ENCODE results near the gene SGF29.

DNA sequence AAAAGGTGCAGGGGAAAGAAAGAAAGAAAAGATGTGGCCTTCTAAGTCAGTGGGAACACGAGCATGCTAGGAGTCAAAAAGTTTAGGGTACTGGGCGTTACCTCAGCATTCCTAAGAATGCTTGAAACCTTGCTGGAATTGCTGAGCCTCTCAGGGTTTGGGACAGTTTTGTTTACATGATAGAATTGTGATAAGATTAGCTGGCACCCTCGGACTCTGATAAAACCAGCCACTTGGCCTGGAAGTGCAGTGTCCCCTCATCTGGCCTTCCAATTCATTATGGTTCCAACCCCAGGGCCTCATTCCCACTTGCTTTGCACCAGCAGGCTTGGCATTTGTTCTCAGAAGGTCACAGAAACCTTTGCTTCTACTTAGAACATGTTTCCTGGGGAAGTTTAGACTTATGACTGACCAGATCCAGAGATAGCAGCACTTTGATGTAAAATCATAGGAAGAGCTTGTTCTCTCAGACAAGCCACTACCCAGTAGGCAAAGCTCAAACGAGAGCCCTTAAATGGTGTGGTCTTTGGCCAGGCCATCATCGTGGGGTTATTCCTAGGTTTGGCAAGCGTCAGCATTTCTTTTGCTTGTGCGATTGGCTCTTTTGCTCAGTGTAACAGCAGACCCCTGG is 8.0 kb downstream of the SGF29 start:
- TF ChIP-seq, protein P1, sequence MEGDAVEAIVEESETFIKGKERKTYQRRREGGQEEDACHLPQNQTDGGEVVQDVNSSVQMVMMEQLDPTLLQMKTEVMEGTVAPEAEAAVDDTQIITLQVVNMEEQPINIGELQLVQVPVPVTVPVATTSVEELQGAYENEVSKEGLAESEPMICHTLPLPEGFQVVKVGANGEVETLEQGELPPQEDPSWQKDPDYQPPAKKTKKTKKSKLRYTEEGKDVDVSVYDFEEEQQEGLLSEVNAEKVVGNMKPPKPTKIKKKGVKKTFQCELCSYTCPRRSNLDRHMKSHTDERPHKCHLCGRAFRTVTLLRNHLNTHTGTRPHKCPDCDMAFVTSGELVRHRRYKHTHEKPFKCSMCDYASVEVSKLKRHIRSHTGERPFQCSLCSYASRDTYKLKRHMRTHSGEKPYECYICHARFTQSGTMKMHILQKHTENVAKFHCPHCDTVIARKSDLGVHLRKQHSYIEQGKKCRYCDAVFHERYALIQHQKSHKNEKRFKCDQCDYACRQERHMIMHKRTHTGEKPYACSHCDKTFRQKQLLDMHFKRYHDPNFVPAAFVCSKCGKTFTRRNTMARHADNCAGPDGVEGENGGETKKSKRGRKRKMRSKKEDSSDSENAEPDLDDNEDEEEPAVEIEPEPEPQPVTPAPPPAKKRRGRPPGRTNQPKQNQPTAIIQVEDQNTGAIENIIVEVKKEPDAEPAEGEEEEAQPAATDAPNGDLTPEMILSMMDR (IDR thresholded peaks at IDR 0.05) = no peak
- TF ChIP-seq POLR2A (IDR thresholded peaks at IDR 0.05) = no peak

Measured in esophagus squamous epithelium (tissue), 4 donors.